IPS DF 19.7 (cell line): ENCODE data around the gene IGF2.

Source experiments
- DNase-seq: peaks from one replicate; pipeline ENCODE4 v3.0.0-alpha.2; 2013; ENCODE audit warnings: low read depth, low spot score

IGF2 gene

DNA sequence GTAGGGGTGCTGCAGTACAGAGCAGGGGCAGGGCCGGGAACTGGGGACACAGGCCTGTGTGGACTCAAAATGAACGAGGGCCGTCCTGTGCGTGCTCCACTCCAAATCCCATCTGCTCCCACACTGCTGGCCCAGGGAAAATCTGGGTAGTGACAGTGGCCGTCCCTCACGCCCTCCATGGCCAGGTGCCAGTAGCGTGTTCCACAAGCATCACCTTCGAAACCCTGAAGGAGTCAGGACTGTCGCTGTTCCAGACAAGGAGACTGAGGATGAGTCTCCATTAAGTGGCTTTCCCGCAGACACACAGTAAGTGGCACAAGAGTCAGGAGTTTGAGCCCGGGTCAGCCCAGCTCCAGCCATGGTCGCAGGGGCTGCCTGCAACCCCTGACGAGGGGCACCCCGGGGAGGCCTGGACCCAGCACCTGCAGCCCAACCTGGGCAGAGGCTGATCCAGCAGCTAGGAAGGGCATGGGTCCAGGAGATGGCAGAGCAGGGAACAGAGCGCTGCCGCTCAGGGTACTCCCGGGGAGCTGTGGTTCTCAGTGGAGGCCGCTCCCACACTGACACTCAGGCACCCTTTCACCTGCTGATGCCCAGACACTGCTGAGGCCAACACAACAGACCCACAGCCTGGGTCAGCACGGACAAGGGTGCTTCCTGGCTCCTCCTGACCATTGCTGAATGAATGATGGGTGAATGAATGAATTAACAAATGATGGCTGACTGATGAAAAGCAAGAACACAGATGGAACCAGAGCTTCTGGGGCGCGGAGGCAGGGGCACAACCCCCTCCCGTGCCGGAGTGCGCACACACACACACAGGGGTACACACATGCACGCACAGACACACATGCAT, 35.3 kb downstream of the IGF2 start:
- DNase-seq = no peak

- DNase-seq = no peak
These were observed 36.3 kb downstream of the IGF2 start for GRCh38 chr11:2102883-2103213.

- no peak for DNase-seq
These were observed 36.9 kb downstream of the IGF2 start for GRCh38 chr11:2102132-2102882.

- DNase-seq = no peak
These were observed 38.0 kb downstream of the IGF2 start for GRCh38 chr11:2101171-2101675.

DNA sequence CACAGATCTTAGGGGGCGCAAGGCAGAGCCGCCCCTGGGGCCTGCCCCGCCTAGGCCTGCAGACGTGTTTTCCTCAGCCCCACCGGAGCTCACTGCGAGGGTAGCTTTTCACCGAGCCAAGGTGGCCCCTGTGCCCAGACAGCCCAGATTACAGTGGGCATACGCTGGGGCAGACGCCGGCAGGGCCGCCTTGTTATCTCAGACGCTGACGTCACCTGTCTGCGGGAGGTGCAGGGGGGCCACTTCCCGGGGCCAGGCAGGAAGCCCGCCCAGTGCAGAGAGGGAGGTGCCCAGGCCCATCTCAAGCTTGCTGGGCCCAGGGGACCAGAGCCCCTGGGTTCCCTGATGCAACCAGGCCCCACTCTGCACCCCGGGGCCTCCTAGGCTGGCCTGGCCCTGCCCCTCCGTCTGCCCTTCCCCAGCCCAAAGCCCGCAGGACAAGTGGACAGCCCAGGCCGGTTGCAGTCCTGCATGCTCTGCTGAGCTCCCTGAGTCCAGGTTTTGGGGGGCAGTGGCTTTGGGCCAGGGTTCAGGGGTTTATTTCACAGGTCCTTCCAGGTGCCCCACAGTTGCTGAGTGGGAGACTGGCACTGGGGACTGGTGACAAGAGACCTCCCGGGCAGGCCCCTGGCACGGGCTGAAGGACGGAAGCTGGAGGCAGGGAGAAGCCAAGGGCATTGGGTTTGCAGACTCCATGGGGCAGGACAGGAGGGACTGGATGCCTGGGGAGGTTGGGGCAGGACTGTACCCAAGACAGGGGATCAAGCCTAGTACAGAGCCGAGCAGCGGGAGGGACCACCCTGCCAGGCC, 38.6 kb downstream of the IGF2 start:
- no peak for DNase-seq

GRCh38 chr11:2099516-2100349, 39.5 kb downstream of the IGF2 start:
- DNase-seq = no peak

- DNase-seq = no peak
These were observed 40.3 kb downstream of the IGF2 start for GRCh38 chr11:2098691-2099515.

- no peak for DNase-seq
These were observed 41.0 kb downstream of the IGF2 start for GRCh38 chr11:2097998-2098690.

- DNase-seq = peak; percentile 28
These were observed 41.7 kb downstream of the IGF2 start for GRCh38 chr11:2097356-2097997.

- DNase-seq = no peak
These were observed 42.3 kb downstream of the IGF2 start for GRCh38 chr11:2096919-2097301.

- no peak for DNase-seq
These were observed 42.9 kb downstream of the IGF2 start for GRCh38 chr11:2096011-2096918.

GRCh38 chr11:2095542-2095941, 43.6 kb downstream of the IGF2 start:
- DNase-seq = no peak

DNA sequence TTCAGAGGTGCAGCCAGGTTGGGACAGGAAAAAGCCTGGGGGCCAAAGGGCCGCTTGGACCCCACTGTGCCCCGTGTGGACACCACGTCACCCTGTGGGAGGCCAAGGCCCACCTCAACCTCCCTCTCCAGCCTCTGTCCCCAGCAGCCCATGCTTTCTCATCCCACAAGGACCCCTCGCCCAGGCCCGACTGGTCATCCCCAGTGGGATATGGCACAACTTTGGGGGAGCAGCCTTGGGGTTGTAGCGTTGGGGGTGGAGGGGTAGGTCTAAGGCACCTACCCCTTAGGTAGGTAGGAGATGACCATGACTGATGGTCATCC, 44.0 kb downstream of the IGF2 start:
- no peak for DNase-seq

DNA sequence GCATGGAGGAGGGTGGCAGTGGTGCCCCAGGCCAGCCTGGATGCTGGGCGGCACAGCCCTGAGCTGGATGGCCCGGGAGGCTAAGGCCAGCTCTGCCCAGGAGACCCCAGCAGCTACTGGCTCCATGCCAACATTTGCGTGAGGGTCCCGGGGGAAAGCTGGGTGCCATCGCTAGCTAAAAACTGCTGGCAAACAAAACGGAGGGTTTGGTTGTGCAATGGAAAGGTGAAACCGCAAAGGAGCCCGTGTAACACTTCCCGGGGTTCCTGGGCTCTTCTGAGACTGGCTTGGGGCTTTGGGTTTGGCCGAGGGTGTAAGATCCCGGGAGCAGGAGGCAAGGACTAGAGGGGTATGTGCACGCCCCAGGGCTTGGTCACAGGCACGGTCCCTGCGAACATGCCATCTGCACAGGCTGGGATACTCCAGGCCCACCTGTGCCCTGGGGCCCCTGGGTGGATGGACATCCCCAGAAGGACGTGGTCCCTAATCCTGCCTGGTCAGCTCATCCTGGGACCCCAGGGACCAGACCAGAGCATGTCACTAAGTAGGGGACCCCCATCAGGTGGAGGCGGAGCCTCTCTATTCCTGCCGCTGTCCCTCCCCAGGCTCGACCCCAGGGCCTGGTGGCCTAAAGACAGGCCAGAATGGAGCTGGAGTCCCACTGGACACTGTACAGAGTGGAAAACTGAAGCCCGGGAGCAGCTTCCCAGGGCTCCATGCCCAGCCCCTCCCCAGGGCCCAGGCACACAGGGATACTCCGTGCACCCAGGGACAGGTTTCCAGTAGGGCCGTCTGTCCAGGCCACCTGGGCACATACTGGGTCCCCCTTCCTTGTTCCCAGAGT, 44.6 kb downstream of the IGF2 start:
- DNase-seq = no peak

DNA sequence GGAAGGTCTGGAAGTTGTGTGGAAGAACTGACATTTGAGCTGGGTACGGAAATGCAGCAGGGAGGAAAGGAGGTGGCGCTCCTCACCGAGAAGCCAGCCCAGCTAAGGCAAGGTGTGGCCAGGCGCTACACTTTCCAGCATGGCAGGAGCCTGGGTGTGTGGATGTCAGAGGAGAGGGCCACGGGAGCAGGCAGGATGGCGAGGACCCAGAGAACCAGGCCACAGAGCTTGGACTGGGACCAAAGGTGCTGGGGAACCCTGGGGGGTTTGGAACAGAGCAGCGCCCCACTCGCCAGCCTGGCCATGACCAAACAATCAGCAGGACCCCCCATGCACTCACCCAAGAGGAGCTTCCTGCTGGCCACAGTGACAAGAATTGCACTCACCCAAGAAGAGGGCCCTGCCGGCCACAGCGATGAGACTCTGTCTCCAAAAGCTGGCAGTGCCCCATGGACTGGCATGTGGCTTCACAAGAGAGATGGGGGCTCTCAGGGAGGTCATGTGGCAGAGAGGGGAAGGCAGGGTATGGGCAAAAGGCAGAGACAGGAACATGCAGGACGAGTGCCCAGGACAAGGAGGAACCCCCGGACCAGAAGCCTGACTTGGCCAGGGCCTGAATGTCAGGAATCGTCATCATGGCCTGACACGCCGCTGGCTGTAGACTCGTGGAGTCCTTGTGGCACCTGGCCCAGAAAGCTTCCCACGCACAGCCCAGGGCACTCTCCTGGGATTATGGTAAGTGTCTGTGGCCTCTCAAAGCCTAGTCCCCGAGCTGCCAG, 45.4 kb downstream of the IGF2 start:
- no peak for DNase-seq

DNA sequence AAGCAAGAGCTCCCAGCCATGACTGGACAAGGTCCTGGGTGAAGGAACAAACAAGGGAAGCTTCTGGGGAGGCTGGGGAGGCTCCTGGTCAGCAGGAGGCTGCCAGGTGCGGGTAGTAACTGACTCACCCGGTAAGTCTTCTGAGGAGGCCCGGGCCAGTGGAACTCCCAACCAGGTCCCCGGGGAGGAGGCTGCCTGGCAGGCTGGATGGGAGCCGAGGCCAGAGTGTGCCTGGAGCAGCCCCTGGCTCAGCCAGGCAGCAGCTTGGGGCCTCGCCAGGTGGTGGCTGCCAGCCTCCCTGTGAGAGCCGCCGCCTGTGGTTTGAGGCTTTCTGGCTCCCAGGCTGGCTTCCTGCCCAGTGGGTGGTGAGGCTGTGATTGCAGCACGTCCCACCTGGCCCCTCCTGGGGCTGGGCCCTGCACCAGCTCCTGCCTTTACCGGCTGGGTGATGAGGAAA, 46.2 kb downstream of the IGF2 start:
- no peak for DNase-seq
